Neural cell (in vitro differentiated cells): ENCODE results near the gene DUSP5. TPM values are rescaled to one million over a fixed set of nuclear protein-coding genes. Genes with fewer than 3 reads are reported as not detected.

Experiments used
- H2AFZ ChIP-seq: fragments of 200-600, 300-800 bp; sonication (generic), shearing (Covaris generic); 2 replicates; pipeline ENCODE4 v1.6.0; 2014; ENCODE audit warnings: low read depth, mild to moderate bottlenecking, antibody characterized with exemption, low read length, moderate library complexity
- H3F3A ChIP-seq: fragments of 200-600 bp; shearing (Covaris generic); 2 replicates; pipeline ENCODE4 v1.6.1; 2016; ENCODE audit warnings: mild to moderate bottlenecking, moderate library complexity, mixed read lengths, antibody characterized with exemption, low read length; ENCODE audit not compliant: insufficient read depth, poor library complexity, severe bottlenecking
- H3K27ac ChIP-seq: fragments of 200-600, 300-800 bp; sonication (generic), shearing (Covaris generic); 2 replicates; pipeline ENCODE4 v1.5.1; 2014; ENCODE audit warnings: mild to moderate bottlenecking, low read length, moderate library complexity
- H3K27me3 ChIP-seq: fragments of 300-800, 200-600 bp; sonication (generic), shearing (Covaris generic); 2 replicates; pipeline ENCODE4 v1.6.0; 2014; ENCODE audit warnings: mild to moderate bottlenecking, low read depth, low read length, moderate library complexity; ENCODE audit not compliant: insufficient read depth
- H3K36me3 ChIP-seq: fragments of 300-800, 200-600 bp; sonication (generic), shearing (Covaris generic); 2 replicates; pipeline ENCODE4 v1.5.1; 2014; ENCODE audit warnings: mild to moderate bottlenecking, antibody characterized with exemption, low read length, moderate library complexity; ENCODE audit not compliant: insufficient read depth
- H3K4me2 ChIP-seq: fragments of 300-800, 200-600 bp; sonication (generic), shearing (Covaris generic); 2 replicates; pipeline ENCODE4 v1.6.0; 2014; ENCODE audit warnings: mild to moderate bottlenecking, low read length
- H3K4me3 ChIP-seq: fragments of 300-800, 200-600 bp; sonication (generic), shearing (Covaris generic); 2 replicates; pipeline ENCODE4 v1.5.1; 2014; ENCODE audit warnings: mild to moderate bottlenecking, low read length, moderate library complexity
- H3K79me2 ChIP-seq: fragments of 200-600 bp; shearing (Covaris generic); replicated peaks from 2 replicates; pipeline ENCODE4 v1.6.0; 2014; ENCODE audit warnings: mild to moderate bottlenecking, low read length, moderate library complexity; ENCODE audit not compliant: insufficient read depth
- H3K9ac ChIP-seq: fragments of 300-800, 200-600 bp; sonication (generic), shearing (Covaris generic); 2 replicates; pipeline ENCODE4 v1.6.1; 2016; ENCODE audit warnings: mild to moderate bottlenecking, low read length, mixed read lengths
- H3K9me2 ChIP-seq: fragments of 200-600 bp; shearing (Covaris generic); 2 replicates; pipeline ENCODE4 v1.6.1; 2016; ENCODE audit warnings: mild to moderate bottlenecking, low read length, mixed read lengths; ENCODE audit not compliant: insufficient read depth
- H3K9me3 ChIP-seq: fragments of 200-600, 300-800 bp; sonication (generic), shearing (Covaris generic); 2 replicates; pipeline ENCODE4 v1.6.1; 2016; ENCODE audit warnings: mild to moderate bottlenecking, mixed run types, low read length, moderate library complexity, mixed read lengths
- H4K20me1 ChIP-seq: fragments of 200-600 bp; shearing (Covaris generic); 2 replicates; pipeline ENCODE4 v1.6.1; 2016; ENCODE audit warnings: mild to moderate bottlenecking, mixed run types; ENCODE audit not compliant: insufficient read depth
- EP300 ChIP-seq: fragments of 450-650 bp; conservative IDR thresholded peaks from 2 replicates; pipeline ENCODE4 v1.6.1; 2014; ENCODE audit warnings: antibody characterized with exemption, mild to moderate bottlenecking, moderate library complexity; ENCODE audit not compliant: poor library complexity, severe bottlenecking
- EZH2 ChIP-seq: fragments of 200-600, 300-800 bp; shearing (Covaris generic), sonication (generic); IDR thresholded peaks from 2 replicates; pipeline ENCODE4 v1.6.1; 2014; ENCODE audit warnings: antibody characterized with exemption, low read length, borderline replicate concordance, mild to moderate bottlenecking; ENCODE audit not compliant: insufficient read depth, poor library complexity, severe bottlenecking
- MXI1 ChIP-seq: fragments of 450-650 bp; conservative IDR thresholded peaks from 2 replicates; pipeline ENCODE4 v1.6.1; 2014; ENCODE audit warnings: antibody characterized with exemption, mild to moderate bottlenecking; ENCODE audit not compliant: poor library complexity, severe bottlenecking
- POLR2AphosphoS5 ChIP-seq: IDR thresholded peaks from 2 replicates; pipeline ENCODE4 v1.6.1; 2012
- RAD21 ChIP-seq: fragments of 450-650 bp; conservative IDR thresholded peaks from 2 replicates; pipeline ENCODE4 v1.6.1; 2014; ENCODE audit warnings: antibody characterized with exemption, mild to moderate bottlenecking, moderate library complexity
- SMC3 ChIP-seq: fragments of 450-650 bp; conservative IDR thresholded peaks from 2 replicates; pipeline ENCODE4 v1.6.1; 2014; ENCODE audit warnings: antibody characterized with exemption, mild to moderate bottlenecking, moderate library complexity; ENCODE audit not compliant: poor library complexity
- TAF1 ChIP-seq: IDR thresholded peaks from 2 replicates; pipeline ENCODE4 v1.6.1; 2012; ENCODE audit warnings: low read depth
- polyA plus RNA-seq: library from polyadenylated mRNA; depleted of rRNA; stranded (reverse); fragments of >200 nt; gene quantifications from 2 replicates; pipeline ENCODE4 v1.2.3, GENCODE V29; 2014
- TF ChIP-seq, protein P1 (sequence below): IDR thresholded peaks from 2 replicates; pipeline ENCODE4 v1.6.1; 2012; ENCODE audit warnings: borderline replicate concordance
- TF ChIP-seq, protein P2 (sequence below): fragments of 450-650 bp; IDR thresholded peaks from 2 replicates; pipeline ENCODE4 v1.5.1; 2014; ENCODE audit warnings: antibody characterized with exemption, mild to moderate bottlenecking, moderate library complexity; ENCODE audit not compliant: poor library complexity, severe bottlenecking

The DUSP5 gene
- polyA plus RNA-seq, 1 donor from 2014 or later: 2.2 TPM

DNA sequence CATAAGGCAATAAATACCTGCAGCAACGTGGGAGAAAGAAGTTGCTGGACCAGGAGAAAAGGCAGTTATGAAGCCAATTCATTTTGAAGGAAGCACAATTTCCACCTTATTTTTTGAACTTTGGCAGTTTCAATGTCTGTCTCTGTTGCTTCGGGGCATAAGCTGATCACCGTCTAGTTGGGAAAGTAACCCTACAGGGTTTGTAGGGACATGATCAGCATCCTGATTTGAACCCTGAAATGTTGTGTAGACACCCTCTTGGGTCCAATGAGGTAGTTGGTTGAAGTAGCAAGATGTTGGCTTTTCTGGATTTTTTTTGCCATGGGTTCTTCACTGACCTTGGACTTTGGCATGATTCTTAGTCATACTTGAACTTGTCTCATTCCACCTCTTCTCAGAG is 13.0 kb downstream of the DUSP5 start:
- Histone ChIP-seq H3K27ac (no peak overlapping the region), H3K36me3 (no peaks in the 10 kb centered on the region), H3F3A (no peaks in the 10 kb centered on the region), H4K20me1 (no peaks in the 10 kb centered on the region), H3K4me2 (no peak overlapping the region), H3K27me3 (no peaks in the 10 kb centered on the region), H3K79me2 (no peaks in the 10 kb centered on the region), H2AFZ (no peak overlapping the region), H3K4me3 (no peak overlapping the region), H3K9me2 (no peaks in the 10 kb centered on the region), H3K9me3 (no peaks in the 10 kb centered on the region), H3K9ac (no peak overlapping the region)
- TF ChIP-seq SMC3: no peak
- no peak for TF ChIP-seq EP300
- TF ChIP-seq POLR2AphosphoS5: no peak
- no peak for TF ChIP-seq MXI1
- TF ChIP-seq RAD21: no peak
- TF ChIP-seq EZH2: no peak
- TF ChIP-seq, protein P1, sequence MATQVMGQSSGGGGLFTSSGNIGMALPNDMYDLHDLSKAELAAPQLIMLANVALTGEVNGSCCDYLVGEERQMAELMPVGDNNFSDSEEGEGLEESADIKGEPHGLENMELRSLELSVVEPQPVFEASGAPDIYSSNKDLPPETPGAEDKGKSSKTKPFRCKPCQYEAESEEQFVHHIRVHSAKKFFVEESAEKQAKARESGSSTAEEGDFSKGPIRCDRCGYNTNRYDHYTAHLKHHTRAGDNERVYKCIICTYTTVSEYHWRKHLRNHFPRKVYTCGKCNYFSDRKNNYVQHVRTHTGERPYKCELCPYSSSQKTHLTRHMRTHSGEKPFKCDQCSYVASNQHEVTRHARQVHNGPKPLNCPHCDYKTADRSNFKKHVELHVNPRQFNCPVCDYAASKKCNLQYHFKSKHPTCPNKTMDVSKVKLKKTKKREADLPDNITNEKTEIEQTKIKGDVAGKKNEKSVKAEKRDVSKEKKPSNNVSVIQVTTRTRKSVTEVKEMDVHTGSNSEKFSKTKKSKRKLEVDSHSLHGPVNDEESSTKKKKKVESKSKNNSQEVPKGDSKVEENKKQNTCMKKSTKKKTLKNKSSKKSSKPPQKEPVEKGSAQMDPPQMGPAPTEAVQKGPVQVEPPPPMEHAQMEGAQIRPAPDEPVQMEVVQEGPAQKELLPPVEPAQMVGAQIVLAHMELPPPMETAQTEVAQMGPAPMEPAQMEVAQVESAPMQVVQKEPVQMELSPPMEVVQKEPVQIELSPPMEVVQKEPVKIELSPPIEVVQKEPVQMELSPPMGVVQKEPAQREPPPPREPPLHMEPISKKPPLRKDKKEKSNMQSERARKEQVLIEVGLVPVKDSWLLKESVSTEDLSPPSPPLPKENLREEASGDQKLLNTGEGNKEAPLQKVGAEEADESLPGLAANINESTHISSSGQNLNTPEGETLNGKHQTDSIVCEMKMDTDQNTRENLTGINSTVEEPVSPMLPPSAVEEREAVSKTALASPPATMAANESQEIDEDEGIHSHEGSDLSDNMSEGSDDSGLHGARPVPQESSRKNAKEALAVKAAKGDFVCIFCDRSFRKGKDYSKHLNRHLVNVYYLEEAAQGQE: no peak
- TF ChIP-seq TAF1: no peak
- TF ChIP-seq, protein P2, sequence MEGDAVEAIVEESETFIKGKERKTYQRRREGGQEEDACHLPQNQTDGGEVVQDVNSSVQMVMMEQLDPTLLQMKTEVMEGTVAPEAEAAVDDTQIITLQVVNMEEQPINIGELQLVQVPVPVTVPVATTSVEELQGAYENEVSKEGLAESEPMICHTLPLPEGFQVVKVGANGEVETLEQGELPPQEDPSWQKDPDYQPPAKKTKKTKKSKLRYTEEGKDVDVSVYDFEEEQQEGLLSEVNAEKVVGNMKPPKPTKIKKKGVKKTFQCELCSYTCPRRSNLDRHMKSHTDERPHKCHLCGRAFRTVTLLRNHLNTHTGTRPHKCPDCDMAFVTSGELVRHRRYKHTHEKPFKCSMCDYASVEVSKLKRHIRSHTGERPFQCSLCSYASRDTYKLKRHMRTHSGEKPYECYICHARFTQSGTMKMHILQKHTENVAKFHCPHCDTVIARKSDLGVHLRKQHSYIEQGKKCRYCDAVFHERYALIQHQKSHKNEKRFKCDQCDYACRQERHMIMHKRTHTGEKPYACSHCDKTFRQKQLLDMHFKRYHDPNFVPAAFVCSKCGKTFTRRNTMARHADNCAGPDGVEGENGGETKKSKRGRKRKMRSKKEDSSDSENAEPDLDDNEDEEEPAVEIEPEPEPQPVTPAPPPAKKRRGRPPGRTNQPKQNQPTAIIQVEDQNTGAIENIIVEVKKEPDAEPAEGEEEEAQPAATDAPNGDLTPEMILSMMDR: no peak

DNA sequence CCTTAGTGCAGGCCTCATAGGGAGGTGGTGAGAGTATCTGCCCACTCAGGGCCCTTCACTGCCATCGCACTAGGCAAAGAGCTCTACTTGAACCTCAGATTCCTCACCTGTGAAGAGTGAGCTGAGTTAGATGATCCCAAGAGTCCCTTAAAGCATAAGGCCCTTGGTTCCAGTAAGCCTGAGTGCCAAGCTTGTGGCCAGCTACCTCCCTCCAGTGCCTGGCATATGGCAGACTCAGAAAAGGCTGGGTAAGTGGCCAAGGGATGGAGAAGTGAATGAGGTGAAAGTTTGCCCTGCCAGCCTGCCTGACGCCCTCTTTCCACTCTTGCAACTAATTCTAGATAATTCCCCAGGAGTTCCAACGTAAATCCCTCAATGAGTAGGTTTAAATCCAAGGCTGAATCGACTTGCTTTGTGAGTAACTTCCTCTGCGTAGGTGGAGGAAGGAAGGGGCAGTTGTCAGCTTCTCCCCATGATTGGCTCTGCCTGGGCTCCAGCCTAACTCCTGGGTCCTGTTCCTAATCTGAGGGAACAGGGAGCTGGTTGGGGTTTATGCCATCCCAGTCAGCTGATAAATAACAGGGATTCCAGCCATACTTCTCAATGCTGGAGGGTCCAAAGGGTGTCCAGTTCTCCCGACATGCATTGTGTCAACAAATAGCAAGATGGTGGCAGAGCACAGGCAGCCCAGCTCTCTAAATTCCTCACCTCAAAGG is 14.2 kb downstream of the DUSP5 start:
- H3K4me3 ChIP-seq: no peak overlapping the region
- no peak overlapping the region for H3K4me2 ChIP-seq

More for the DNA sequence above, 14.2 kb downstream of the DUSP5 start:
- no peaks in the 10 kb centered on the region for H3K9me2 ChIP-seq
- H3K9ac ChIP-seq: no peak overlapping the region
- H4K20me1 ChIP-seq: no peaks in the 10 kb centered on the region
- H3K79me2 ChIP-seq: no peaks in the 10 kb centered on the region
- no peak overlapping the region for H2AFZ ChIP-seq
- H3K36me3 ChIP-seq: no peaks in the 10 kb centered on the region
- no peaks in the 10 kb centered on the region for H3K9me3 ChIP-seq
- no peaks in the 10 kb centered on the region for H3K27me3 ChIP-seq
- TF ChIP-seq EZH2: no peak
- no peak for TF ChIP-seq MXI1
- TF ChIP-seq EP300: no peak
- no peak for TF ChIP-seq RAD21
- TF ChIP-seq TAF1: no peak
- TF ChIP-seq SMC3: no peak
- TF ChIP-seq, protein P2: no peak
- TF ChIP-seq POLR2AphosphoS5: no peak
- TF ChIP-seq, protein P1: no peak
- H3F3A ChIP-seq: no peaks in the 10 kb centered on the region
- no peak overlapping the region for H3K27ac ChIP-seq
